A549 (cell line): ENCODE results near the gene LASP1NB.

ENCODE experiments used
- CBX2 ChIP-seq: fragments of 200-600 bp; sonication (generic); IDR thresholded peaks from 2 replicates; pipeline ENCODE4 v1.6.1; 2016; ENCODE audit warnings: low read depth, mild to moderate bottlenecking, borderline replicate concordance
- CTCF ChIP-seq: fragments of >200 bp; sonication (Bioruptor Twin); formaldehyde crosslinking; IDR thresholded peaks from 3 replicates; pipeline ENCODE4 v1.5.1; 2016
- POLR2A ChIP-seq: IDR thresholded peaks from 2 replicates; pipeline ENCODE4 v1.6.1; 2012; ENCODE audit warnings: mild to moderate bottlenecking, low read length
- SMC3 ChIP-seq: fragments of >200 bp; sonication (Bioruptor Twin); formaldehyde crosslinking; IDR thresholded peaks from 3 replicates; pipeline ENCODE4 v1.6.1; 2018; ENCODE audit warnings: inconsistent platforms
- ZSCAN20 ChIP-seq: fragments of 250-450 bp; sonication (Bioruptor Pico); IDR thresholded peaks from 2 replicates; pipeline ENCODE4 v1.8.0; 2022; ENCODE audit warnings: mild to moderate bottlenecking, moderate library complexity

GRCh38 chr17:38969281-38969680, 43.9 kb downstream of the LASP1NB start:
- no peak for TF ChIP-seq SMC3
- no peak for TF ChIP-seq CTCF
- no peak for TF ChIP-seq CBX2
- no peak for TF ChIP-seq ZSCAN20 (CRISPR knock-in tag)
- TF ChIP-seq POLR2A, result no peak
